Measurements from ENCODE around the gene SEMA3E.

GRCh38 chr7:83486957-83487356 is 162.0 kb downstream of the SEMA3E start:
- TF ChIP-seq, protein P1, sequence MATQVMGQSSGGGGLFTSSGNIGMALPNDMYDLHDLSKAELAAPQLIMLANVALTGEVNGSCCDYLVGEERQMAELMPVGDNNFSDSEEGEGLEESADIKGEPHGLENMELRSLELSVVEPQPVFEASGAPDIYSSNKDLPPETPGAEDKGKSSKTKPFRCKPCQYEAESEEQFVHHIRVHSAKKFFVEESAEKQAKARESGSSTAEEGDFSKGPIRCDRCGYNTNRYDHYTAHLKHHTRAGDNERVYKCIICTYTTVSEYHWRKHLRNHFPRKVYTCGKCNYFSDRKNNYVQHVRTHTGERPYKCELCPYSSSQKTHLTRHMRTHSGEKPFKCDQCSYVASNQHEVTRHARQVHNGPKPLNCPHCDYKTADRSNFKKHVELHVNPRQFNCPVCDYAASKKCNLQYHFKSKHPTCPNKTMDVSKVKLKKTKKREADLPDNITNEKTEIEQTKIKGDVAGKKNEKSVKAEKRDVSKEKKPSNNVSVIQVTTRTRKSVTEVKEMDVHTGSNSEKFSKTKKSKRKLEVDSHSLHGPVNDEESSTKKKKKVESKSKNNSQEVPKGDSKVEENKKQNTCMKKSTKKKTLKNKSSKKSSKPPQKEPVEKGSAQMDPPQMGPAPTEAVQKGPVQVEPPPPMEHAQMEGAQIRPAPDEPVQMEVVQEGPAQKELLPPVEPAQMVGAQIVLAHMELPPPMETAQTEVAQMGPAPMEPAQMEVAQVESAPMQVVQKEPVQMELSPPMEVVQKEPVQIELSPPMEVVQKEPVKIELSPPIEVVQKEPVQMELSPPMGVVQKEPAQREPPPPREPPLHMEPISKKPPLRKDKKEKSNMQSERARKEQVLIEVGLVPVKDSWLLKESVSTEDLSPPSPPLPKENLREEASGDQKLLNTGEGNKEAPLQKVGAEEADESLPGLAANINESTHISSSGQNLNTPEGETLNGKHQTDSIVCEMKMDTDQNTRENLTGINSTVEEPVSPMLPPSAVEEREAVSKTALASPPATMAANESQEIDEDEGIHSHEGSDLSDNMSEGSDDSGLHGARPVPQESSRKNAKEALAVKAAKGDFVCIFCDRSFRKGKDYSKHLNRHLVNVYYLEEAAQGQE (IDR thresholded peaks at IDR 0.05; ENCODE audit: borderline replicate concordance): no peak
- TF ChIP-seq, protein P2, sequence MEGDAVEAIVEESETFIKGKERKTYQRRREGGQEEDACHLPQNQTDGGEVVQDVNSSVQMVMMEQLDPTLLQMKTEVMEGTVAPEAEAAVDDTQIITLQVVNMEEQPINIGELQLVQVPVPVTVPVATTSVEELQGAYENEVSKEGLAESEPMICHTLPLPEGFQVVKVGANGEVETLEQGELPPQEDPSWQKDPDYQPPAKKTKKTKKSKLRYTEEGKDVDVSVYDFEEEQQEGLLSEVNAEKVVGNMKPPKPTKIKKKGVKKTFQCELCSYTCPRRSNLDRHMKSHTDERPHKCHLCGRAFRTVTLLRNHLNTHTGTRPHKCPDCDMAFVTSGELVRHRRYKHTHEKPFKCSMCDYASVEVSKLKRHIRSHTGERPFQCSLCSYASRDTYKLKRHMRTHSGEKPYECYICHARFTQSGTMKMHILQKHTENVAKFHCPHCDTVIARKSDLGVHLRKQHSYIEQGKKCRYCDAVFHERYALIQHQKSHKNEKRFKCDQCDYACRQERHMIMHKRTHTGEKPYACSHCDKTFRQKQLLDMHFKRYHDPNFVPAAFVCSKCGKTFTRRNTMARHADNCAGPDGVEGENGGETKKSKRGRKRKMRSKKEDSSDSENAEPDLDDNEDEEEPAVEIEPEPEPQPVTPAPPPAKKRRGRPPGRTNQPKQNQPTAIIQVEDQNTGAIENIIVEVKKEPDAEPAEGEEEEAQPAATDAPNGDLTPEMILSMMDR (IDR thresholded peaks at IDR 0.05; ENCODE audit: poor library complexity, severe bottlenecking): no peak
- TF ChIP-seq POLR2AphosphoS5 (IDR thresholded peaks at IDR 0.05): peak; percentile 11

All from neural cell (in vitro differentiated cells).